Activated CD4-positive, alpha-beta memory T cell treated with anti-CD3 and anti-CD28 coated beads, Interleukin-2, amount 10 ng/mL, durations not matched to agents 7 days and 5 days (primary cell): ENCODE data around the gene PAQR9. TPM values are rescaled to one million over a fixed set of nuclear protein-coding genes. Genes with fewer than 3 reads are reported as not detected.

ENCODE experiments used
- CTCF ChIA-PET: fragments of 350-600 bp; sonication (Branson Sonifier 250); formaldehyde crosslinking; loops from one replicate; lab custom pipeline; 2021; ENCODE audit warnings: antibody characterized with exemption, inconsistent platforms; lab: Charles Lee
- POLR2A ChIA-PET: fragments of 350-600 bp; sonication (Branson Sonifier 250); formaldehyde crosslinking; loops from one replicate; lab custom pipeline; 2021; ENCODE audit warnings: antibody characterized with exemption; lab: Charles Lee
- DNase-seq: peaks from one replicate; pipeline ENCODE4 v3.0.0-alpha.2; 2020
- H3K27ac Mint-ChIP-seq: one replicate; pipeline ENCODE4 v1.8.0; 2021; ENCODE audit warnings: mild to moderate bottlenecking, mixed read lengths
- H3K27me3 Mint-ChIP-seq: one replicate; pipeline ENCODE4 v1.8.0; 2021; ENCODE audit warnings: mixed read lengths
- H3K36me3 Mint-ChIP-seq: one replicate; pipeline ENCODE4 v1.8.0; 2021; ENCODE audit warnings: low read depth, mixed read lengths
- H3K4me1 Mint-ChIP-seq: one replicate; pipeline ENCODE4 v1.8.0; 2021; ENCODE audit warnings: mixed read lengths
- H3K4me3 Mint-ChIP-seq: one replicate; pipeline ENCODE4 v1.8.0; 2021; ENCODE audit warnings: mild to moderate bottlenecking, mixed read lengths
- H3K9me3 Mint-ChIP-seq: one replicate; pipeline ENCODE4 v1.8.0; 2021; ENCODE audit warnings: mixed read lengths
- total RNA-seq, 2 experiments: library from RNA; stranded (reverse); gene quantifications; one replicate each; pipeline ENCODE4 v1.2.3, GENCODE V29; 2021

The PAQR9 gene
- total RNA-seq, 2 experiments from 2014 or later, result not detected

DNA sequence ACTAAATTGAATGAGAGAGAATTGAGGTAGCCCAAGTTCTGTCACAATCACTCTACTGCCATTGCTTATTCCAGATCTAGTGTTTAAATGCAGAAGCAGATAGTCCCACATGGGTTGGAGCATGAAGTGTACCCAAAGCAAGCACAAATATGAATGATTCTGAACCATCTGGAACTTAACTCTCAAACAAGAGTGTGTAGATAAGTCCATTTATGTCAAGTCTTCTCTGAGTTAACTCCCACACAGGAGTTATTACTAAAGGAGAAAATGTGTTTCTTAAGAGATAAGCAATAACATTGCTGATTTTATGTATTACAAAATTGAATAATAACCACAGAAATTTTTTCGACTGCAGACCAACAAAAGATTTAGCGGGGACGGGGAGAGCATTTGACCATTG, 33.6 kb downstream of the PAQR9 start:
- no peak for DNase-seq
- H3K36me3 Mint-ChIP-seq, result no peaks in the 10 kb centered on the region
- H3K27ac Mint-ChIP-seq, result no peak overlapping the region
- H3K27me3 Mint-ChIP-seq, result peaks cover 25% of the 10 kb centered on the region
- H3K4me1 Mint-ChIP-seq, result no peaks in the 10 kb centered on the region
- H3K4me3 Mint-ChIP-seq, result no peak overlapping the region
- ChIA-PET CTCF (interaction anchor here (1.0 to 1.2 kb wide), 2 partner anchors 12 to 101 kb away, joined by 3 to 4 read pairs; no protein-coding TSS in a partner anchor), POLR2A (no interaction called here)
- no peaks in the 10 kb centered on the region for H3K9me3 Mint-ChIP-seq

DNA sequence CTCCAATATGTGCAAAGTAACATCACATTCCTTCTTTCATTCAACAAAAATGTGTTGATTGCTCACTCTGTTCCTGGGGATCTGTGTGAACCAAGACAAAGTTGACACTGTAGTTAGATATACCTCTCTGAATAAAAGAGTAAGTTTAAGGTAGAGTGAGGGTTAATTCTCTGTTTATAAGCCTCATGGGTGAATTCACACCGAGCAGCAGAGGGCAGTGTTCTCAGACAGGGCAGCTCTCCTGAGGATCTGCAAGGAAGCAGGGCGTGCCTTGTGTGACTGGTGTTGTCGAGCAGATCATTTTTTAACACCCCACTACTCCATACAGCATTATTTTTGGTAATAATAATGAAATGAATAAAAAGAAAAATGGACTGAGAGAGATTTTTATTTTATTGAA, 34.4 kb downstream of the PAQR9 start:
- no peak overlapping the region for H3K27ac Mint-ChIP-seq
- H3K4me1 Mint-ChIP-seq, result no peaks in the 10 kb centered on the region
- H3K4me3 Mint-ChIP-seq, result no peak overlapping the region
- H3K27me3 Mint-ChIP-seq, result peaks cover 31% of the 10 kb centered on the region
- CTCF ChIA-PET, result interaction anchor here (0.7 to 1.2 kb wide), 2 partner anchors 100 kb away, joined by 3 to 4 read pairs; no protein-coding TSS in a partner anchor
- no peaks in the 10 kb centered on the region for H3K36me3 Mint-ChIP-seq
- POLR2A ChIA-PET, result no interaction called here
- H3K9me3 Mint-ChIP-seq, result no peaks in the 10 kb centered on the region
- peak; percentile 57 for DNase-seq

GRCh38 chr3:142926368-142926944, 37.0 kb downstream of the PAQR9 start:
- DNase-seq, result no peak
- Mint-ChIP-seq H3K27me3 (peaks cover 37% of the 10 kb centered on the region), H3K4me3 (no peak overlapping the region), H3K27ac (no peak overlapping the region), H3K36me3 (no peaks in the 10 kb centered on the region), H3K4me1 (no peaks in the 10 kb centered on the region), H3K9me3 (no peaks in the 10 kb centered on the region)
- ChIA-PET CTCF (interaction anchor here (1.4 kb wide), 1 partner anchor 66 kb away, joined by 3 read pairs; no protein-coding TSS in a partner anchor), POLR2A (no interaction called here)

- Mint-ChIP-seq H3K9me3 (no peaks in the 10 kb centered on the region), H3K27me3 (peaks cover 40% of the 10 kb centered on the region), H3K36me3 (no peaks in the 10 kb centered on the region), H3K27ac (no peak overlapping the region), H3K4me1 (no peaks in the 10 kb centered on the region), H3K4me3 (no peak overlapping the region)
- DNase-seq, result no peak
- CTCF ChIA-PET, result interaction anchor here (1.4 kb wide), 1 partner anchor 68 kb away, joined by 3 read pairs; no protein-coding TSS in a partner anchor
- POLR2A ChIA-PET, result no interaction called here
Observed at GRCh38 chr3:142925140-142925539, 38.3 kb downstream of the PAQR9 start.

DNA sequence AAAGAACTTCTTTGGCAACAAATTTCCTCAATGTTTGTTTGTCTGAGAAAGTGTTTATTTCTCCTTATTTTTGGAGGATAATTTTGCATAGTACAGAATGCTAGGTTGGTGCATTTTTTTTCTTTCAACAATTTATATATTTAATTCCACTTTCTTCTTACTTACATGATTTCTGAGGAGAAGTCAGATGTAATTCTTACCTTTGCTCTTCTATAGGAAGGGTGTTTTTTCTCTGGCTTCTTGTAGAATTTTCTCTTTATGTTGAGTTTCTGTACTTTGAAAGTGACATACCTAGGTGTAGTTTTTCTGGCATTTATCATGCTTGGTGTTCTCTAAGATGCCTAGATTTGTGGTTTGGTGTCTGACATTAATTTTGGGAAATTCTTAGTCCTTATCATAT, 39.8 kb downstream of the PAQR9 start:
- Mint-ChIP-seq H3K9me3 (no peaks in the 10 kb centered on the region), H3K27me3 (peaks cover 44% of the 10 kb centered on the region), H3K27ac (no peak overlapping the region), H3K4me3 (no peak overlapping the region), H3K4me1 (no peaks in the 10 kb centered on the region), H3K36me3 (no peaks in the 10 kb centered on the region)
- CTCF ChIA-PET, result no interaction called here
- DNase-seq, result no peak
- POLR2A ChIA-PET, result no interaction called here

- Mint-ChIP-seq H3K27ac (no peak overlapping the region), H3K27me3 (peaks cover 34% of the 10 kb centered on the region), H3K36me3 (no peaks in the 10 kb centered on the region), H3K4me1 (peaks cover 5% of the 10 kb centered on the region), H3K9me3 (no peaks in the 10 kb centered on the region), H3K4me3 (no peak overlapping the region)
- DNase-seq, result no peak
- POLR2A ChIA-PET, result no interaction called here
- CTCF ChIA-PET, result no interaction called here
Observed at GRCh38 chr3:142916605-142917004, 46.9 kb downstream of the PAQR9 start.

GRCh38 chr3:142915636-142916035, 47.8 kb downstream of the PAQR9 start:
- ChIA-PET POLR2A (no interaction called here), CTCF (interaction anchor here (0.7 kb wide), 1 partner anchor 801 kb away, joined by 3 read pairs; no protein-coding TSS in a partner anchor)
- Mint-ChIP-seq H3K36me3 (no peaks in the 10 kb centered on the region), H3K27me3 (peaks cover 39% of the 10 kb centered on the region), H3K4me1 (peaks cover 5% of the 10 kb centered on the region), H3K4me3 (no peak overlapping the region), H3K27ac (no peak overlapping the region), H3K9me3 (no peaks in the 10 kb centered on the region)
- no peak for DNase-seq

- H3K36me3 Mint-ChIP-seq, result no peaks in the 10 kb centered on the region
- CTCF ChIA-PET, result no interaction called here
Observed at GRCh38 chr3:142914286-142914811, 49.1 kb downstream of the PAQR9 start.

GRCh38 chr3:142913432-142913831, 50.0 kb downstream of the PAQR9 start:
- Mint-ChIP-seq H3K4me3 (no peak overlapping the region), H3K9me3 (no peaks in the 10 kb centered on the region), H3K36me3 (no peaks in the 10 kb centered on the region), H3K4me1 (peaks cover 5% of the 10 kb centered on the region), H3K27ac (no peak overlapping the region), H3K27me3 (peaks cover 39% of the 10 kb centered on the region)
- CTCF ChIA-PET, result no interaction called here
- no peak for DNase-seq
- POLR2A ChIA-PET, result no interaction called here

More at GRCh38 chr3:142914286-142914811, 49.1 kb downstream of the PAQR9 start:
- no peak overlapping the region for H3K4me3 Mint-ChIP-seq
- POLR2A ChIA-PET, result no interaction called here
- H3K27ac Mint-ChIP-seq, result no peak overlapping the region
- H3K4me1 Mint-ChIP-seq, result peaks cover 5% of the 10 kb centered on the region
- no peaks in the 10 kb centered on the region for H3K9me3 Mint-ChIP-seq
- DNase-seq, result no peak
- H3K27me3 Mint-ChIP-seq, result peaks cover 37% of the 10 kb centered on the region

DNA sequence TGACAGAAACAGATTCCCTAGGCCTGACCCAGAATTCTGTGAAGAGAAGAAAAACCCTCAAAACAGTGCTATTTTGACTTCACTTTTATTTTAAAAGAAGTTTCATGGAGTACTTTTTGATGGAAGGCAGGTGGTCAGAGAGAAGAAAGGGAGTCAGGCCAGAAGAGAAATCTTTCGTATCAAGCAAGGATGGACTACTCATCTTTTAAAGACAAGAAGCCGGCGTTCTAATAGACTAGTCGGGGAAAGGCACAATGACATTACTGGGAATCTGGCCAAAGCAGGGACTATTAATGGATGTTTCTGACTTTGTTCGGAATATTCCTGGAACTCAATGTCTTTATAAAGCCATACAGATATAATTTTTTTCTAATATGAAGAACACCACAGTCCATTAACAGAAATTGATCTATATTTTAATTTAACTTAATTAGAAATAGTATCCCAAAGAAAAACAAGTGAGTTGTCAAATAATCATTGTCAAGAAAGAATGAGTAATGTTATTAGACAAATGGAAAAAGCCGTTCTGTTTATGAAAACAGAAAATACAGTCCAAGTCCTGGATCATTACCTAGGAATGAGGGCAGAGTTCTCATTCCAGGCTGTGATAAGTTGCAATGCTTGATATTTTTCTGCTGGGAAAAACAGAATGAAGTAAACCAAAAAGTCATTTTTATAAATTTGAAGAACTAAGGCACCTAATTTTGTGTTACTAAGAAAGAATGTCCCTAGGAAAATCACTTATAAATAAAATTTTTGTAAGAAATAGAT, 50.9 kb downstream of the PAQR9 start:
- Mint-ChIP-seq H3K4me1 (peaks cover 5% of the 10 kb centered on the region), H3K4me3 (no peak overlapping the region), H3K27ac (no peak overlapping the region), H3K36me3 (no peaks in the 10 kb centered on the region), H3K9me3 (no peaks in the 10 kb centered on the region), H3K27me3 (peaks cover 37% of the 10 kb centered on the region)
- ChIA-PET CTCF (no interaction called here), POLR2A (no interaction called here)
- DNase-seq, result no peak

Other genes starting within 250 kb of the PAQR9 start
- gene TRPC1, start 239.6 kb downstream of the PAQR9 start, total RNA-seq, result 1 to 10 TPM; 3.0 TPM
- under 1 TPM in 1 of 2 experiments, not detected in 1; 0.38 TPM for gene PCOLCE2, start 74.6 kb downstream of the PAQR9 start, total RNA-seq
- gene U2SURP, start 37.9 kb upstream of the PAQR9 start, total RNA-seq, result 100 to 1,000 TPM; 106 to 120 TPM
- 1 to 10 TPM; 1.4 to 1.7 TPM for gene CHST2, start 156.1 kb upstream of the PAQR9 start, total RNA-seq